HepG2 (cell line): ENCODE results near the gene HLCS. TPM values are rescaled to one million over a fixed set of nuclear protein-coding genes. Genes with fewer than 3 reads are reported as not detected.

ENCODE experiments used
- ATAC-seq: fragments of 200-7000 bp; cut with Tn5 transposase; 3 replicates; pipeline ENCODE4 v1.9.1; 2020; ENCODE audit warnings: mild to moderate bottlenecking, moderate library complexity
- BruUV-seq: library from RNA; stranded (reverse); fragments of 400-500 nt; replicated peaks from 2 replicates; lab custom pipeline; 2021; lab: Mats Ljungman, UMichigan
- CTCF ChIA-PET: fragments of 300-600 bp; formaldehyde crosslinking; extraction: SDS; loops from one replicate; lab custom pipeline; 2021; ENCODE audit warnings: low total read pairs, inconsistent platforms, low intra/inter-chr PET ratio; lab: Yijun Ruan, JAX
- POLR2A ChIA-PET: fragments of 350-600 bp; sonication (Branson Sonifier 250); formaldehyde crosslinking; loops from one replicate; lab custom pipeline; 2020; ENCODE audit warnings: antibody characterized with exemption, inconsistent platforms; lab: Yijun Ruan, JAX
- DNase-seq: peaks from one replicate; pipeline ENCODE4 v3.0.0-alpha.2; 2015; ENCODE audit warnings: low spot score
- FAIRE-seq: peaks from 3 replicates; lab custom pipeline; 2011; peaks lifted over from hg19 to GRCh38; lab: Jason Lieb, UNC
- H2AFZ ChIP-seq: one replicate; pipeline ENCODE4 v1.6.1; 2011; ENCODE audit warnings: low read length, inconsistent platforms
- H3K27ac ChIP-seq: fragments of 300-600 bp; 3 replicates; pipeline ENCODE4 v1.8.0; 2011; ENCODE audit warnings: mixed run types, mild to moderate bottlenecking, mixed read lengths, low read length, inconsistent platforms; ENCODE audit not compliant: insufficient read depth; ENCODE audit errors: extremely low read length
- H3K27me3 ChIP-seq, 2 experiments: fragments of 200-600 bp in 1 of 2; 2 replicates in 1 of 2; 3 replicates in 1 of 2; pipeline versions ENCODE4 v1.6.0 to v1.8.0; 2011; ENCODE audit warnings: low read length in 2 of 2, mild to moderate bottlenecking in 2 of 2, moderate library complexity in 2 of 2, inconsistent platforms in 1 of 2; ENCODE audit not compliant: insufficient read depth in 2 of 2, control insufficient read depth in 1 of 2
- H3K36me3 ChIP-seq, 2 experiments: fragments of 200-600 bp in 1 of 2; replicated peaks in 1 of 2; 2 replicates in 1 of 2; 3 replicates in 1 of 2; pipeline versions ENCODE4 v1.5.1 to v1.8.0; 2011; ENCODE audit warnings: low read length in 2 of 2, inconsistent platforms in 1 of 2; ENCODE audit not compliant: insufficient read depth in 2 of 2, control insufficient read depth in 1 of 2
- H3K4me1 ChIP-seq: 2 replicates; pipeline ENCODE4 v1.5.1; 2012; ENCODE audit warnings: low read length, inconsistent platforms; ENCODE audit not compliant: insufficient read depth
- H3K4me2 ChIP-seq: 2 replicates; pipeline ENCODE4 v1.6.0; 2011; ENCODE audit warnings: low read depth, low read length, inconsistent platforms
- H3K4me3 ChIP-seq, 3 experiments: fragments of 200-600 bp in 1 of 3; sonication (generic), shearing (Covaris generic) in 1 of 3; replicated peaks in 1 of 3; 2 replicates each; pipeline ENCODE4 v1.5.1; 2011 to 2016; ENCODE audit warnings: low read length in 3 of 3, inconsistent platforms in 2 of 3, low read depth in 2 of 3, mild to moderate bottlenecking in 2 of 3, control low read depth in 1 of 3, mixed read lengths in 1 of 3; ENCODE audit not compliant: insufficient read depth in 1 of 3
- H3K79me2 ChIP-seq: one replicate; pipeline ENCODE4 v1.6.1; 2011; ENCODE audit warnings: low read length, inconsistent platforms; ENCODE audit not compliant: insufficient read depth
- H3K9ac ChIP-seq: 2 replicates; pipeline ENCODE4 v1.6.0; 2011; ENCODE audit warnings: mild to moderate bottlenecking, low read depth, low read length, inconsistent platforms; ENCODE audit not compliant: insufficient read depth
- H3K9me3 ChIP-seq: 2 replicates; pipeline ENCODE4 v1.5.1; 2012; ENCODE audit warnings: mild to moderate bottlenecking, low read length
- H4K20me1 ChIP-seq: 2 replicates; pipeline ENCODE4 v1.6.0; 2011; ENCODE audit warnings: inconsistent platforms, mild to moderate bottlenecking, low read length, moderate library complexity; ENCODE audit not compliant: insufficient read depth
- ARHGAP35 ChIP-seq: sonication (generic); formaldehyde crosslinking; IDR thresholded peaks from 2 replicates; pipeline ENCODE4 v1.9.0; 2022; ENCODE audit warnings: mild to moderate bottlenecking, inconsistent platforms, moderate library complexity, missing genetic modification reagents, borderline replicate concordance
- BHLHE40 ChIP-seq: IDR thresholded peaks from 2 replicates; pipeline ENCODE4 v1.6.1; 2011; ENCODE audit warnings: low read length, improper control_type of control experiment
- BRCA1 ChIP-seq: sonication (generic); formaldehyde crosslinking; IDR thresholded peaks from 2 replicates; pipeline ENCODE4 v1.4.0; 2020; ENCODE audit warnings: missing genetic modification reagents
- CHD2 ChIP-seq: IDR thresholded peaks from 2 replicates; pipeline ENCODE4 v1.6.1; 2011; ENCODE audit warnings: low read depth, low read length, improper control_type of control experiment
- IRX3 ChIP-seq: sonication (generic); formaldehyde crosslinking; IDR thresholded peaks from 2 replicates; pipeline ENCODE4 v1.8.1; 2023; ENCODE audit warnings: mild to moderate bottlenecking, low read depth, missing genetic modification reagents, borderline replicate concordance
- ISX ChIP-seq: sonication (generic); formaldehyde crosslinking; conservative IDR thresholded peaks from 2 replicates; pipeline ENCODE4 v1.5.0; 2020; ENCODE audit warnings: missing genetic modification reagents
- MEF2D ChIP-seq: sonication (generic); formaldehyde crosslinking; IDR thresholded peaks from 2 replicates; pipeline ENCODE4 v1.5.1; 2020; ENCODE audit warnings: mild to moderate bottlenecking, missing genetic modification reagents
- PCBP1 ChIP-seq: fragments of 200-400 bp; formaldehyde crosslinking; IDR thresholded peaks from 2 replicates; pipeline ENCODE4 v1.6.1; 2017; ENCODE audit warnings: mild to moderate bottlenecking, low read depth, low read length, borderline replicate concordance
- TCF12 ChIP-seq, 2 experiments: fragments of 450-650 bp in 1 of 2; sonication (generic) in 1 of 2; formaldehyde crosslinking in 1 of 2; IDR thresholded peaks; 2 replicates each; pipeline versions ENCODE4 v1.6.1 to v1.8.0; 2017 to 2022; ENCODE audit warnings: antibody characterized with exemption in 1 of 2, mild to moderate bottlenecking in 1 of 2, missing genetic modification reagents in 1 of 2, moderate library complexity in 1 of 2
- ZFX ChIP-seq: sonication (generic); formaldehyde crosslinking; IDR thresholded peaks from 2 replicates; pipeline ENCODE4 v1.4.0; 2020; ENCODE audit warnings: mild to moderate bottlenecking, low read depth, missing genetic modification reagents, moderate library complexity
- ZNF280D ChIP-seq: sonication (generic); formaldehyde crosslinking; IDR thresholded peaks from 2 replicates; pipeline ENCODE4 v1.5.1; 2020; ENCODE audit warnings: mild to moderate bottlenecking, missing genetic modification reagents
- ZNF557 ChIP-seq: sonication (generic); formaldehyde crosslinking; IDR thresholded peaks from 2 replicates; pipeline ENCODE4 v1.4.0; 2020; ENCODE audit warnings: missing genetic modification reagents
- ZZZ3 ChIP-seq: sonication (generic); formaldehyde crosslinking; IDR thresholded peaks from 2 replicates; pipeline ENCODE4 v1.4.0; 2020; ENCODE audit warnings: missing genetic modification reagents, mild to moderate bottlenecking, borderline replicate concordance
- WGBS: methylation state at CpG from one replicate; pipeline ENCODE4 v1.1.6; 2017; ENCODE audit warnings: low lambda C conversion rate; 5-methylcytosine and 5-hydroxymethylcytosine counted together
- in situ Hi-C: cut with HindIII; loops from 2 replicates; pipeline ENCODE4 v1.10.0; 2017; ENCODE audit warnings: low pct_unique_long_range_greater_than_20kb; ENCODE audit not compliant: extremely low pct_ligation_motif_present
- intact Hi-C: fragments of 100-400 bp; cut with micrococcal nuclease; formaldehyde crosslinking; loops from one replicate; pipeline ENCODE4 v1.10.0; 2022; ENCODE audit not compliant: unreplicated experiment
- polyA plus RNA-seq, 8 experiments: library from polyadenylated mRNA; depleted of rRNA in 3 of 8; stranded (reverse) in 7 of 8; unstranded in 1 of 8; fragments of >200 nt; fragmentation: Illumina TruSeq in 4 of 8; extraction: Trizol in 4 of 8; gene quantifications; 2 replicates each; pipeline versions ENCODE4 v1.2.1 to v1.2.3, GENCODE V29; 2011 to 2016; ENCODE audit warnings: low read depth in 4 of 8, missing spikeins in 1 of 8, mixed read lengths in 1 of 8; ENCODE audit not compliant: insufficient read depth in 1 of 8
- total RNA-seq, 5 experiments: library from RNA; depleted of rRNA; stranded (reverse); fragments of >200 nt; fragmentation: Illumina TruSeq; extraction: Trizol; gene quantifications; 2 replicates each; pipeline ENCODE4 v1.2.3, GENCODE V29; 2016; ENCODE audit warnings: low read depth in 1 of 5

HLCS gene
- total and polyA plus RNA-seq, 2 of the 13 experiments (the other 11 are each of a cell fraction or from before 2014, with no cell fraction given) = 7.9 to 12.3 TPM

GRCh38 chr21:37001441-37001840 is 35.0 kb upstream of the HLCS start:
- intact Hi-C loops = no loop called here
- Histone ChIP-seq H3K9ac (no peak overlapping the region), H3K4me2 (no peak overlapping the region), H4K20me1 (no peaks in the 10 kb centered on the region), H3K27me3 (peaks cover 0 to 5% of the 10 kb centered on the region in 2 experiments; a peak in 2 of 5 replicates), H2AFZ (no peak overlapping the region), H3K4me1 (peaks cover 23% of the 10 kb centered on the region), H3K36me3 (no peaks in the 10 kb centered on the region), H3K79me2 (no peaks in the 10 kb centered on the region), H3K4me3 (no peak overlapping the region), H3K27ac (no peak overlapping the region), H3K9me3 (no peaks in the 10 kb centered on the region)
- ChIA-PET POLR2A (interaction anchor here (2.3 kb wide), 1 partner anchor 12 kb away, joined by 5 read pairs; no protein-coding TSS in a partner anchor), CTCF (no interaction called here)
- BruUV-seq = no TSS peak
- FAIRE-seq = no peak
- ATAC-seq = no peak
- 27% methylated on average over 3 of the region's 3 CpGs for WGBS
- in situ Hi-C loops = no loop called here
- DNase-seq = no peak
- TF ChIP-seq CHD2 (no peak), ZNF280D (CRISPR knock-in tag) (no peak), IRX3 (no peak), MEF2D (no peak), ARHGAP35 (CRISPR knock-in tag) (no peak), ZFX (CRISPR knock-in tag) (no peak), BRCA1 (CRISPR knock-in tag) (no peak), ZNF557 (CRISPR knock-in tag) (no peak), ZZZ3 (CRISPR knock-in tag) (no peak), PCBP1 (no peak), ISX (CRISPR knock-in tag) (no peak), BHLHE40 (no peak), TCF12 (IDR thresholded peaks at IDR 0.05) (no peak), TCF12 (CRISPR knock-in tag; IDR thresholded peaks at IDR 0.05) (no peak)
